Neural cell (in vitro differentiated cells): Measurements from ENCODE around the gene JUND.

ENCODE experiments used
- CTCF ChIP-seq: fragments of 450-650 bp; IDR thresholded peaks from 2 replicates; pipeline ENCODE4 v1.5.1; 2014; ENCODE audit warnings: antibody characterized with exemption, mild to moderate bottlenecking, moderate library complexity; ENCODE audit not compliant: poor library complexity, severe bottlenecking
- EP300 ChIP-seq: fragments of 450-650 bp; conservative IDR thresholded peaks from 2 replicates; pipeline ENCODE4 v1.6.1; 2014; ENCODE audit warnings: antibody characterized with exemption, mild to moderate bottlenecking, moderate library complexity; ENCODE audit not compliant: poor library complexity, severe bottlenecking
- EZH2 ChIP-seq: fragments of 200-600, 300-800 bp; shearing (Covaris generic), sonication (generic); IDR thresholded peaks from 2 replicates; pipeline ENCODE4 v1.6.1; 2014; ENCODE audit warnings: antibody characterized with exemption, low read length, borderline replicate concordance, mild to moderate bottlenecking; ENCODE audit not compliant: insufficient read depth, poor library complexity, severe bottlenecking
- MXI1 ChIP-seq: fragments of 450-650 bp; conservative IDR thresholded peaks from 2 replicates; pipeline ENCODE4 v1.6.1; 2014; ENCODE audit warnings: antibody characterized with exemption, mild to moderate bottlenecking; ENCODE audit not compliant: poor library complexity, severe bottlenecking
- POLR2AphosphoS5 ChIP-seq: IDR thresholded peaks from 2 replicates; pipeline ENCODE4 v1.6.1; 2012
- RAD21 ChIP-seq: fragments of 450-650 bp; conservative IDR thresholded peaks from 2 replicates; pipeline ENCODE4 v1.6.1; 2014; ENCODE audit warnings: antibody characterized with exemption, mild to moderate bottlenecking, moderate library complexity
- SMC3 ChIP-seq: fragments of 450-650 bp; conservative IDR thresholded peaks from 2 replicates; pipeline ENCODE4 v1.6.1; 2014; ENCODE audit warnings: antibody characterized with exemption, mild to moderate bottlenecking, moderate library complexity; ENCODE audit not compliant: poor library complexity
- TF ChIP-seq, protein P1 (sequence below): IDR thresholded peaks from 2 replicates; pipeline ENCODE4 v1.6.1; 2012; ENCODE audit warnings: borderline replicate concordance

DNA sequence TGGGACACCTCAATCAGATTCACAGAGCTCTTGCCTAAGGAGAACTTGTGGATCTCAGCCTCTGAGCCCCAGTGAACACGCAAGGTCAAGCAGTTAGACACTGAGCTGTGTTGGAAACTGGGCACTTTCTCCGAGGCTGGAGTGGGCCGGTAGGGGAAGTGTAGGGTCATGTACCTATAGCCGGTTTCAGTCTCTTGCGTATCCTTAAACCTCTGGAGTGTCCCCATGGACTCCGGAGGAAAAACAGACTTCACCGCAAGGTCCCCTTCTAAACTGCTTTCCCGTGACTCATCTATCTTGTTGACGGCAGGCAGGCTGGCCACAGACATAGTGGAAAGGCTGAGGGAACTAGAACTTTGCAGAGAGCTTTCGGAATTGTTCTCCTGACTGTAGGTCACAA is 18.5 kb downstream of the JUND start:
- TF ChIP-seq CTCF, result no peak
- TF ChIP-seq SMC3, result no peak
- TF ChIP-seq MXI1, result no peak
- TF ChIP-seq, protein P1, sequence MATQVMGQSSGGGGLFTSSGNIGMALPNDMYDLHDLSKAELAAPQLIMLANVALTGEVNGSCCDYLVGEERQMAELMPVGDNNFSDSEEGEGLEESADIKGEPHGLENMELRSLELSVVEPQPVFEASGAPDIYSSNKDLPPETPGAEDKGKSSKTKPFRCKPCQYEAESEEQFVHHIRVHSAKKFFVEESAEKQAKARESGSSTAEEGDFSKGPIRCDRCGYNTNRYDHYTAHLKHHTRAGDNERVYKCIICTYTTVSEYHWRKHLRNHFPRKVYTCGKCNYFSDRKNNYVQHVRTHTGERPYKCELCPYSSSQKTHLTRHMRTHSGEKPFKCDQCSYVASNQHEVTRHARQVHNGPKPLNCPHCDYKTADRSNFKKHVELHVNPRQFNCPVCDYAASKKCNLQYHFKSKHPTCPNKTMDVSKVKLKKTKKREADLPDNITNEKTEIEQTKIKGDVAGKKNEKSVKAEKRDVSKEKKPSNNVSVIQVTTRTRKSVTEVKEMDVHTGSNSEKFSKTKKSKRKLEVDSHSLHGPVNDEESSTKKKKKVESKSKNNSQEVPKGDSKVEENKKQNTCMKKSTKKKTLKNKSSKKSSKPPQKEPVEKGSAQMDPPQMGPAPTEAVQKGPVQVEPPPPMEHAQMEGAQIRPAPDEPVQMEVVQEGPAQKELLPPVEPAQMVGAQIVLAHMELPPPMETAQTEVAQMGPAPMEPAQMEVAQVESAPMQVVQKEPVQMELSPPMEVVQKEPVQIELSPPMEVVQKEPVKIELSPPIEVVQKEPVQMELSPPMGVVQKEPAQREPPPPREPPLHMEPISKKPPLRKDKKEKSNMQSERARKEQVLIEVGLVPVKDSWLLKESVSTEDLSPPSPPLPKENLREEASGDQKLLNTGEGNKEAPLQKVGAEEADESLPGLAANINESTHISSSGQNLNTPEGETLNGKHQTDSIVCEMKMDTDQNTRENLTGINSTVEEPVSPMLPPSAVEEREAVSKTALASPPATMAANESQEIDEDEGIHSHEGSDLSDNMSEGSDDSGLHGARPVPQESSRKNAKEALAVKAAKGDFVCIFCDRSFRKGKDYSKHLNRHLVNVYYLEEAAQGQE, result no peak
- TF ChIP-seq POLR2AphosphoS5, result no peak
- TF ChIP-seq RAD21, result no peak
- no peak for TF ChIP-seq EP300
- no peak for TF ChIP-seq EZH2
